ENCODE results near the gene KRT72. TPM values are rescaled to one million over a fixed set of nuclear protein-coding genes. Genes with fewer than 3 reads are reported as not detected.

KRT72 gene
- total and polyA plus RNA-seq, 12 donors = 0.15 TPM; not detected in 11

DNA sequence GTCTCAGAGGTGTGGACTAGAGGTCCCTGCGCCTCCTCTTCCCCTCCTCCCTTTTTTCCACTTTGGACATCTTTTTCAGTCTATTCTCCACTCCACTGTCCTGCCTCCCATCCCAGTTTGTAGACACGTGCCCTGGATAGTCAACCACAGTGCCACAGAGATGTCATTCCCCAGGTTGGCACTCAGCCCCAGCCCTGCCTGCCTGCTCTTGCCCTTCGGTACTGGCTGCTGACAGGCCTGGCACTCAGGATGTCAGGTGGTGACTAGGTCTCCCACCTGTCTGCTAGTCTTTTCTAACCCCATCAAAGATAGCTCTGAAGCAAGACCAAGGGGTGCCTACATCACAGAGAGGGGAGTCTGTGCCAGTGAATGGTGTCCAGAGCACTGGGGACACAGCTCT, 64.2 kb downstream of the KRT72 start:
- Histone ChIP-seq H3K4me1 (no peaks in the 10 kb centered on the region), H3K27ac (no peak overlapping the region), H3K36me3 (no peaks in the 10 kb centered on the region), H3K9me3 (no peaks in the 10 kb centered on the region), H3K4me3 (no peak overlapping the region), H3K27me3 (peaks cover 0 to 7% (median 0%) of the 10 kb centered on the region in 7 donors)
- intact Hi-C loops (cut with DNase I) = no loop called here
- 54 to 58% methylated on average over 3 of the region's 3 CpGs for WGBS, 2 donors
- ATAC-seq (peak in 1 of 8 donors; percentile 41), DNase-seq (no peak)
- no peak for TF ChIP-seq CTCF (IDR thresholded peaks at IDR 0.05)

Other genes with a start within 250 kb of the KRT72 start
- gene KRT85, start 234.0 kb downstream of the KRT72 start, total RNA-seq = not detected
- gene KRT85, start 234.0 kb downstream of the KRT72 start, polyA plus RNA-seq = not detected
- not detected for gene KRT84, start 215.8 kb downstream of the KRT72 start, total RNA-seq
- gene KRT84, start 215.8 kb downstream of the KRT72 start, polyA plus RNA-seq = not detected
- not detected for gene KRT82, start 195.1 kb downstream of the KRT72 start, total RNA-seq
- not detected for gene KRT82, start 195.1 kb downstream of the KRT72 start, polyA plus RNA-seq
- gene KRT75, start 167.1 kb downstream of the KRT72 start, total RNA-seq = not detected
- not detected for gene KRT75, start 167.1 kb downstream of the KRT72 start, polyA plus RNA-seq
- not detected for gene KRT6B, start 149.3 kb downstream of the KRT72 start, total RNA-seq
- gene KRT6B, start 149.3 kb downstream of the KRT72 start, polyA plus RNA-seq = under 1 TPM in 1 of 2 donors, not detected in 1; 0.06 TPM
- gene KRT6C, start 127.7 kb downstream of the KRT72 start, total RNA-seq = not detected
- under 1 TPM in 1 of 2 donors, not detected in 1; 0.06 TPM for gene KRT6C, start 127.7 kb downstream of the KRT72 start, polyA plus RNA-seq
- gene KRT6A, start 108.2 kb downstream of the KRT72 start, total RNA-seq = under 1 TPM in 1 of 10 donors, not detected in 9; 0.21 TPM
- gene KRT6A, start 108.2 kb downstream of the KRT72 start, polyA plus RNA-seq = 1 to 10 TPM in 1 of 2 donors, not detected in 1; 1.1 TPM
- gene KRT5, start 81.1 kb downstream of the KRT72 start, total RNA-seq = 1 to 10 TPM in 1 of 10 donors, under 1 TPM in 2, not detected in 7; 0.25 to 1.5 (median 0.45) TPM
- under 1 TPM in 1 of 2 donors, not detected in 1; 0.90 TPM for gene KRT5, start 81.1 kb downstream of the KRT72 start, polyA plus RNA-seq
- not detected for gene KRT71, start 48.3 kb downstream of the KRT72 start, total RNA-seq
- not detected for gene KRT71, start 48.3 kb downstream of the KRT72 start, polyA plus RNA-seq
- gene KRT74, start 27.6 kb downstream of the KRT72 start, total RNA-seq = under 1 TPM in 1 of 10 donors, not detected in 9; 0.62 TPM
- not detected for gene KRT74, start 27.6 kb downstream of the KRT72 start, polyA plus RNA-seq
- not detected for gene KRT73, start 17.1 kb upstream of the KRT72 start, total RNA-seq
- not detected for gene KRT73, start 17.1 kb upstream of the KRT72 start, polyA plus RNA-seq
- gene KRT2, start 50.7 kb upstream of the KRT72 start, total RNA-seq = not detected
- not detected for gene KRT2, start 50.7 kb upstream of the KRT72 start, polyA plus RNA-seq
- not detected for gene KRT1, start 78.9 kb upstream of the KRT72 start, total RNA-seq
- gene KRT1, start 78.9 kb upstream of the KRT72 start, polyA plus RNA-seq = not detected
- under 1 TPM in 1 of 10 donors, not detected in 9; 0.08 TPM for gene KRT77, start 102.1 kb upstream of the KRT72 start, total RNA-seq
- not detected for gene KRT77, start 102.1 kb upstream of the KRT72 start, polyA plus RNA-seq
- not detected for gene KRT76, start 175.9 kb upstream of the KRT72 start, total RNA-seq
- not detected for gene KRT76, start 175.9 kb upstream of the KRT72 start, polyA plus RNA-seq
- gene KRT3, start 194.7 kb upstream of the KRT72 start, total RNA-seq = not detected
- gene KRT3, start 194.7 kb upstream of the KRT72 start, polyA plus RNA-seq = not detected
- gene KRT4, start 212.7 kb upstream of the KRT72 start, total RNA-seq = not detected
- gene KRT4, start 212.7 kb upstream of the KRT72 start, polyA plus RNA-seq = 1 to 10 TPM in 1 of 2 donors, not detected in 1; 2.5 TPM
- gene KRT79, start 232.8 kb upstream of the KRT72 start, total RNA-seq = not detected
- under 1 TPM in 1 of 2 donors, not detected in 1; 0.30 TPM for gene KRT79, start 232.8 kb upstream of the KRT72 start, polyA plus RNA-seq
- gene KRT78, start 247.5 kb upstream of the KRT72 start, total RNA-seq = not detected
- under 1 TPM in 1 of 2 donors, not detected in 1; 0.07 TPM for gene KRT78, start 247.5 kb upstream of the KRT72 start, polyA plus RNA-seq